Thyroid gland (tissue), 4 donors: Measurements from ENCODE around the gene HES4. TPM values are rescaled to one million over a fixed set of nuclear protein-coding genes. Genes with fewer than 3 reads are reported as not detected.

Source experiments
- DNase-seq, 2 donors: peaks; one replicate each; pipeline ENCODE4 v3.0.0-alpha.2; 2019
- H3K27ac ChIP-seq, 3 donors: fragments of 200-600 bp; sonication (generic); 1 replicate in 2 of 3; 2 replicates in 1 of 3; pipeline ENCODE4 v1.5.1; 2016 to 2019; ENCODE audit warnings: mild to moderate bottlenecking in 1 of 3, moderate library complexity in 1 of 3
- H3K27me3 ChIP-seq: fragments of 200-600 bp; sonication (generic); one replicate; pipeline ENCODE4 v1.5.1; 2019
- H3K36me3 ChIP-seq, 2 donors: fragments of 200-600 bp; sonication (generic); one replicate each; pipeline ENCODE4 v1.5.1; 2016 to 2019
- H3K4me1 ChIP-seq, 2 donors: fragments of 200-600 bp; sonication (generic); one replicate each; pipeline ENCODE4 v1.5.1; 2017 to 2019
- H3K4me3 ChIP-seq, 3 donors: fragments of 200-600 bp; sonication (generic); replicated peaks in 1 of 3; 1 replicate in 2 of 3; 2 replicates in 1 of 3; pipeline ENCODE4 v1.5.1; 2016; ENCODE audit warnings: mild to moderate bottlenecking in 1 of 3
- H3K9me3 ChIP-seq: fragments of 200-600 bp; sonication (generic); one replicate; pipeline ENCODE4 v1.5.1; 2017
- POLR2A ChIP-seq, 2 donors: fragments of 450-650 bp; IDR thresholded peaks; one replicate each; pipeline ENCODE4 v1.6.1; 2017; ENCODE audit warnings: antibody characterized with exemption in 2 of 2, mild to moderate bottlenecking in 2 of 2, moderate library complexity in 1 of 2
- WGBS, 2 donors: methylation state at CpG; one replicate each; pipeline ENCODE4 v1.1.5; 2017; 5-methylcytosine and 5-hydroxymethylcytosine counted together
- intact Hi-C: fragments of 100-400 bp; cut with DNase I; formaldehyde crosslinking; loops from one replicate; pipeline ENCODE4 v1.15.1; 2023
- total RNA-seq, 4 donors: library from RNA; depleted of rRNA; stranded (reverse); fragments of >200 nt; gene quantifications; one replicate each; pipeline ENCODE4 v1.2.3, GENCODE V29; 2016
- TF ChIP-seq, protein P1 (sequence below), 6 experiments: fragments of 200-600 bp in 3 of 6; fragments of 450-650 bp in 3 of 6; sonication (generic) in 3 of 6; IDR thresholded peaks; one replicate each; pipeline ENCODE4 v1.5.1; 2016 to 2019; ENCODE audit warnings: antibody characterized with exemption in 6 of 6, mild to moderate bottlenecking in 2 of 6, inconsistent platforms in 1 of 6, moderate library complexity in 1 of 6

The HES4 gene
- total RNA-seq, 4 donors from 2014 or later, result 5.0 to 29.2 (median 18.6) TPM

DNA sequence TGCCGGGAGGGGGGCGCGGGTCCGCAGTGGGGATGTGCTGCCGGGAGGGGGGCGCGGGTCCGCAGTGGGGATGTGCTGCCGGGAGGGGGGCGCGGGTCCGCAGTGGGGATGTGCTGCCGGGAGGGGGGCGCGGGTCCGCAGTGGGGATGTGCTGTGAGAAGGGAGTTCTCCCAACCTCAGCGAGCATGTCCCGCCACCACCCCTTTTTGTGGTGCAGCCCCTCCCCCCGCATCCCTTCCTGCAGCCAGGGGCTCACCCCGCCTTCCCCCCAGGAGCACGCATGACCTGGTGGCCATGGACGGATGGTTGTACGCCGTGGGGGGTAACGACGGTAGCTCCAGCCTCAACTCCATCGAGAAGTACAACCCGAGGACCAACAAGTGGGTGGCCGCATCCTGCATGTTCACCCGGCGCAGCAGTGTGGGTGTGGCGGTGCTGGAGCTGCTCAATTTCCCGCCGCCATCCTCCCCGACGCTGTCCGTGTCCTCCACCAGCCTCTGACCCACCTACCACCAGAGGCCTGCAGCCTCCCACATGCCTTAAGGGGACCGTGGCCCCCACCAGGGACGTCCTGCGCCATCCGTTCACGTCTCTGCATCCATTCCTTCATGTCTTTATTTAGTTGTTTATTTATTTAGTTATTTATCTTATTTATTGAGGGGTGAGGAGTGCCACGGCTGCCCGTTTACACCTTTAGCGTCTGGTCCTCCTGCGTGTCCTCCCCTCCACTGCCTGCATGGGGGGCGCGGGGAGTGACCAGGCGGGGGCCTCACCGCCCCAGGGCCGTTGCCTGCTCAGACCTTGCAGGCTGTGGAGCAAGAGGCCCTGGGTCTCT is 35.0 kb downstream of the HES4 start:
- no peak for DNase-seq
- Histone ChIP-seq H3K36me3 (no peaks in the 10 kb centered on the region), H3K27ac (no peak overlapping the region), H3K4me1 (peaks cover 8 to 31% of the 10 kb centered on the region in 2 donors), H3K4me3 (no peak overlapping the region), H3K27me3 (no peaks in the 10 kb centered on the region), H3K9me3 (no peaks in the 10 kb centered on the region)
- TF ChIP-seq, protein P1, sequence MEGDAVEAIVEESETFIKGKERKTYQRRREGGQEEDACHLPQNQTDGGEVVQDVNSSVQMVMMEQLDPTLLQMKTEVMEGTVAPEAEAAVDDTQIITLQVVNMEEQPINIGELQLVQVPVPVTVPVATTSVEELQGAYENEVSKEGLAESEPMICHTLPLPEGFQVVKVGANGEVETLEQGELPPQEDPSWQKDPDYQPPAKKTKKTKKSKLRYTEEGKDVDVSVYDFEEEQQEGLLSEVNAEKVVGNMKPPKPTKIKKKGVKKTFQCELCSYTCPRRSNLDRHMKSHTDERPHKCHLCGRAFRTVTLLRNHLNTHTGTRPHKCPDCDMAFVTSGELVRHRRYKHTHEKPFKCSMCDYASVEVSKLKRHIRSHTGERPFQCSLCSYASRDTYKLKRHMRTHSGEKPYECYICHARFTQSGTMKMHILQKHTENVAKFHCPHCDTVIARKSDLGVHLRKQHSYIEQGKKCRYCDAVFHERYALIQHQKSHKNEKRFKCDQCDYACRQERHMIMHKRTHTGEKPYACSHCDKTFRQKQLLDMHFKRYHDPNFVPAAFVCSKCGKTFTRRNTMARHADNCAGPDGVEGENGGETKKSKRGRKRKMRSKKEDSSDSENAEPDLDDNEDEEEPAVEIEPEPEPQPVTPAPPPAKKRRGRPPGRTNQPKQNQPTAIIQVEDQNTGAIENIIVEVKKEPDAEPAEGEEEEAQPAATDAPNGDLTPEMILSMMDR (IDR thresholded peaks at IDR 0.05), result no peak
- no peak for TF ChIP-seq POLR2A (IDR thresholded peaks at IDR 0.05)
- intact Hi-C loops, result no loop called here
- WGBS, 2 donors, result 96 to 97% methylated on average over 25 to 40 of the region's 51 CpGs

DNA sequence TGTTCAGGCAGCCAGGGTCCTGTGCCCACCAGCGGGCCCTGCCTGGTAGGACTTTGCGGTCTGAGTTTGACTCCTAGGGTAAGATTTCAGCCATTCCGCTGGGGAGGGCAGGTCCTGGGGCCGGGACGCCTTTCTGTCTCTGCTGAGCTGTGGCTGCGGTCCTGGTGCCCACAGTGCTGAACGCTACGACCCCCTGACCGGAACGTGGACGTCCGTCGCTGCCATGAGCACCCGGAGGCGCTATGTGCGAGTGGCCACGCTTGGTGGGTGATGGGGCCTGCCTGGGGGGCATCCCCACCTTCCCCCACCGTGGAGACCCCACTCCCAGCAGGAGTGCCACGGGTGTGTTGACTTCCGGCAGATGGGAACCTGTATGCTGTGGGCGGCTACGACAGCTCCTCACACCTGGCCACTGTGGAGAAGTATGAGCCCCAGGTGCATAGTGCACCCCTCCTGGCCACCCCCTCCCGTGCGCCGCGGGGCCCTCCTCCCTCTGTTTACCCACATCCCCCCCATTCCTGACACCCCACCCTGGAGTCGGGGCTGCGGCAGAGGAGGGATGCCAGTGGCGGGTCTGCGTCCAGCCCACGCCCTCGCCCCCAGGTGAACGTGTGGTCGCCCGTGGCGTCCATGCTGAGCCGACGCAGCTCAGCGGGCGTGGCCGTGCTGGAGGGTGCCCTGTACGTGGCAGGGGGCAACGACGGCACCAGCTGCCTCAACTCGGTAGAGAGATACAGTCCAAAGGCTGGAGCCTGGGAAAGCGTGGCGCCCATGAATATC is 36.0 kb downstream of the HES4 start:
- no peaks in the 10 kb centered on the region for H3K36me3 ChIP-seq
- H3K27me3 ChIP-seq, result no peaks in the 10 kb centered on the region
- no peak overlapping the region for H3K27ac ChIP-seq
- peaks cover 14 to 36% of the 10 kb centered on the region in 2 donors for H3K4me1 ChIP-seq
- no peak overlapping the region for H3K4me3 ChIP-seq
- TF ChIP-seq, protein P1 (IDR thresholded peaks at IDR 0.05), result no peak
- no peak for TF ChIP-seq POLR2A (IDR thresholded peaks at IDR 0.05)
- WGBS, 2 donors, result 94 to 97% methylated on average over 28 to 29 of the region's 47 CpGs
- no peak for DNase-seq
- H3K9me3 ChIP-seq, result no peaks in the 10 kb centered on the region
- intact Hi-C loops, result no loop called here

DNA sequence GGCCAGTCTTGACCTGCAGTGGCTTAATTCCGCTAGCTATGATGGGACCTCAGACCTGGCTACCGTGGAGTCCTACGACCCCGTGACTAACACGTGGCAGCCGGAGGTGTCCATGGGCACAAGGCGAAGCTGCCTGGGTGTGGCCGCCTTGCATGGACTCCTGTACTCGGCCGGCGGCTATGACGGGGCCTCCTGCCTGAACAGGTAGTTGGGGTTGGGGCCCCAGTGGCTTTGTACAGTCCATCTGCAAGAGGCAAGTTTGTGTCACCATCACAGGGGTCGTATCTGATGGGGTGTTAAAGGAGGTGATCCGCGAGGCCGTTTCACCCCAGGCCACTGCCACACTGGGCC is 36.6 kb downstream of the HES4 start:
- Histone ChIP-seq H3K4me1 (peaks cover 18 to 40% of the 10 kb centered on the region in 2 donors), H3K4me3 (no peak overlapping the region), H3K36me3 (no peaks in the 10 kb centered on the region), H3K27me3 (no peaks in the 10 kb centered on the region), H3K27ac (no peak overlapping the region), H3K9me3 (no peaks in the 10 kb centered on the region)
- DNase-seq, result no peak
- 93 to 95% methylated on average over 5 to 15 of the region's 16 CpGs for WGBS, 2 donors
- intact Hi-C loops, result no loop called here
- no peak for TF ChIP-seq POLR2A (IDR thresholded peaks at IDR 0.05)
- TF ChIP-seq, protein P1 (IDR thresholded peaks at IDR 0.05), result no peak

DNA sequence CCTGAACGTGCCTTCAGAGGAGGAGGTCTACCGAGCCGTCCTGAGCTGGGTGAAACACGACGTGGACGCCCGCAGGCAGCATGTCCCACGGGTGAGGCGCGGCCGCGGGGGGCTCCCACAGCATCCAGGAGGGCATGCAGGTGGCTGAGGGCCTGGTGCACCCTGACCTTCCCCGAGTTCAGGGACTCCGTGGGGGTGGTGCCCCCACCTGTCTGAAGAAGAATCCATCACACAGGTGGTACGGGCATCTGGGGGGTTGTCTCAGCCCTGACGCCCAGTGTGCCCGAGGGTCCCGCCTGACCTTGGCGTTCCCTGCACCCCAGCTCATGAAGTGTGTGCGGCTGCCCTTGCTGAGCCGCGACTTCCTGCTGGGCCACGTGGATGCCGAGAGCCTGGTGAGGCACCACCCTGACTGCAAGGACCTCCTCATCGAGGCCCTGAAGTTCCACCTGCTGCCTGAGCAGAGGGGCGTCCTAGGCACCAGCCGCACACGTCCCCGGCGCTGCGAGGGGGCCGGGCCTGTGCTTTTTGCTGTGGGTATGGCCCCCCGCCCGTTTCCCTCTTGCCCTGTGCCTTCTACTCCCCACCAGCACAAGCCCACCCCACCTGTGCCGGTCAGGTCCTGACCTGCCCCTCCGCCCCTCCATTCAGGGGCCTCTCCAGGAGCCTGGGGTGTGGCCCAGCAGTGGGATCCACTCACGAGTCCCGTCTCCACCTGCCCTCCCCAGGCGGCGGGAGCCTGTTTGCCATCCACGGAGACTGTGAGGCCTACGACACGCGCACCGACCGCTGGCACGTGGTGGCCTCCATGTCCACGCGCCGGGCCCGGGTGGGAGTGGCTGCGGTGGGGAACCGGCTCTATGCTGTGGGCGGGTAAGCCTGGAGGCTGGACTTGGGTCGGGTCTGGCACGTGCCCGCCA is 37.3 kb downstream of the HES4 start:
- TF ChIP-seq, protein P1 (IDR thresholded peaks at IDR 0.05), result no peak
- no peak for TF ChIP-seq POLR2A (IDR thresholded peaks at IDR 0.05)
- Histone ChIP-seq H3K27ac (no peak overlapping the region), H3K4me1 (peaks cover 25 to 42% of the 10 kb centered on the region in 2 donors), H3K27me3 (no peaks in the 10 kb centered on the region), H3K4me3 (no peak overlapping the region), H3K36me3 (no peaks in the 10 kb centered on the region), H3K9me3 (no peaks in the 10 kb centered on the region)
- no peak for DNase-seq
- intact Hi-C loops, result no loop called here
- 97 to 98% methylated on average over 15 to 34 of the region's 57 CpGs for whole genome bisulfite sequencing, 2 donors
